Activated naive CD4-positive, alpha-beta T cell treated with anti-CD3 and anti-CD28 coated beads, Interleukin-2, amount 50 U/mL, for 16 hours (primary cell): Measurements from ENCODE around the gene FRMD5.
A peak's percentile ranks its signal among the peaks of the same experiment; 100 is the strongest.
"Not testable (repeated sequence)": the region's sequence is repeated elsewhere in the genome, so short reads cannot be mapped to it uniquely, and the experiment has no call there.

Experiments used
- DNase-seq: peaks from one replicate; pipeline ENCODE4 v3.0.0-alpha.2; 2020

FRMD5 gene

DNA sequence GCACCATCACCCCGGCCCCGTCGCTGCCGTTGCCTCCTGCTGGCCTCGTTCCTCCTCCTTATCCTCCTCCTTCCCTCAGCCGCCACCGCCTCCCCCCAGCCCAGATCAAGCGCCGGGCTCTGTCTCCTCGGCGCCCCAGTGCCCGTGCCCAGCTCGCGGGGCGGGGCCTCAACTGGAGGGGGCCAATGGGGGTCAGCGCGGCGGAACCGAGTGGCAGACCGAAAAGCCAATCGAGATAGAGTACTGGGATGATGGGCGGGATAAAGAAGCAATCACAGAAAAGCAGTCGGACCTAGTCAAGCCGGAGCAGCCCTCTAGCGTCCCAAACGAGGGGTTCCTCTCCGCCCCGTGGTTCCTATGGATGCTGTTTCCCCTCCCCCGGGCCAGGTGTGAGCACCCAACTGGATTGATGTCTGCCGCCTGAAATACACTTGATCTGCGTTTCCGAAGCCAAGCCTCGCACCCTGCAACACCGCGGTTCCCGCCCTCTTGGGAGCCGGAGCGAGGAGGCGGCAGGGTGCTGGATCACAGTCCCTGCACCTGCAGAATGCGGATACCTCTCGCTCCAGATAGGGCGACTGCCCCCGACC lies at the start of gene FRMD5:
TSS of gene FRMD5 (minus strand) at position 121 of the 590 bp plus-strand sequence.
- peak; percentile 89 for DNase-seq

DNA sequence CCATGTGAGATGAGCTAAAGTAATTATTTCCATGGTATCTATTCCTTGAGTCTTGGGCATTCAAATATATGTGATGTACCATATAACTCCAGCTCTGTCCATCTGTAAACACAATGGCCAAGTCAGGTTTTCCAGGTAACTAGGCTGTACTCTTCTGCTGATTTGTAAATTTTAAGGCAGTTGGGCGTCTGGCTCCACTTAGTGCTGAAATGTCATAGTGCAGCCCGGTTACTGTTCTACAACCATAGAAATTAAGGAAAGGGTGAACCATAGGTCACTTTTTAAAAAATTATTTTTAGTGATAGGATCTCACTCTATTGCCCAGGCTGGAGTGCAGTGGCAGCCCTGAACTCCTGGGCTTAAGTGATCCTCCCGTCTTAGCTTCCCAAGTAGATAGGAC lies 48.8 kb upstream of the FRMD5 start:
- DNase-seq: no peak

- no peak for DNase-seq
Measured at GRCh38 chr15:44243141-44243540, 48.1 kb upstream of the FRMD5 start.

- DNase-seq: no peak
Measured at GRCh38 chr15:44231842-44232241, 36.8 kb upstream of the FRMD5 start.

- not testable (repeated sequence) for DNase-seq
Measured at GRCh38 chr15:44229301-44229700, 34.2 kb upstream of the FRMD5 start.

- DNase-seq: no peak
Measured at GRCh38 chr15:44227584-44227983, 32.5 kb upstream of the FRMD5 start.

DNA sequence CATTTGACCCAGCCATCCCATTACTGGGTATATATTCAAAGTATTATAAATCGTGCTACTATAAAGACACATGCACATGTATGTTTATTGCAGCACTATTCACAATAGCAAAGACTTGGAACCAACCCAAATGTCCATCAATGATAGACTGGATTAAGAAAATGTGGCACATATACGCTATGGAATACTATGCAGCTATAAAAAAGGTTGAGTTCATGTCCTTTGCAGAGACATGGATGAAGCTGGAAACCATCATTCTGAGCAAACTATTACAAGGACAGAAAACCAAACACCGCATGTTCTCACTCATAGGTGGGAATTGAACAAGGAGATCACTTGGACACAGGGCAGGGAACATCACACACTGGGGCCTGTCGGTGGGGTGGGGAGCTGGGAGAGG lies 31.9 kb upstream of the FRMD5 start:
- not testable (repeated sequence) for DNase-seq

DNA sequence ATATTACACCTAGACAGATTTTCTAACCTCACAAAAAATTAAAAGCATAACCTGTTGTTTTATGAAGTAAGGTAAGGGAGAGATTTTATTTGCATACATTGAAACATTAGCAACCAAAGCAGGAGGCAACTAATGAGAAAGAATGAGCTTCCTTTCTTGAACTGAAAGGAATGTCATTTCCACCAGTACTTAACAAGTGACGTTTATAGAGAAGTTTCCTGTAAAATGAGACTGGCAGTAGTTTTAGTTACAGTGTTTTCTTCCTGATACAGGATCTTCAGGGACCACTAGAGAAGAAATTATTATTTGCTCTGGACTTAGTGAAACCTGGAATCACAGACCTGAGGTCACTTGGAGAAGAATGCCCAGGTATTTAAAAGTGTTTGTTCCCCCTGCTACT lies 27.4 kb upstream of the FRMD5 start:
- DNase-seq: no peak

GRCh38 chr15:44219073-44219472 lies 24.0 kb upstream of the FRMD5 start:
- DNase-seq: no peak

GRCh38 chr15:44216958-44217357 lies 21.9 kb upstream of the FRMD5 start:
- no peak for DNase-seq

DNA sequence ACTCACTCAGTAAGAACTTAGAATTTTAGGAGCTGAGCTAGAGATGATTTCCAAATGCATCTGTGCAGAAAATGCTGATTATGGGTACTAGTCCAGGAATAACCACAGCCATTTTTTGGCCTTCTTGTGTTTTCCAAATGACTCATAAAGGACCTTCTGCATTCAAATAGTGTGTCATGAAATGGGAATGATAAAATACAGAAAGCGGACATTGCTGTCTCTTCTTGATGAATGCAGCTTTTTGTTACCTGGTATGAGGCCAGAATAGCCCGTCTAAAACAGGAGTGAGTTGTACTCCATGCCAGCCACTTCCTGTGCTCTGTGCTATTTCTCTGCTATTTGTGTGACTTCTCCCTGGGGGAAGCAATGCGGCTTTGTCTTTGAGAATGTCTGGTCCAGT lies 20.5 kb upstream of the FRMD5 start:
- no peak for DNase-seq

DNA sequence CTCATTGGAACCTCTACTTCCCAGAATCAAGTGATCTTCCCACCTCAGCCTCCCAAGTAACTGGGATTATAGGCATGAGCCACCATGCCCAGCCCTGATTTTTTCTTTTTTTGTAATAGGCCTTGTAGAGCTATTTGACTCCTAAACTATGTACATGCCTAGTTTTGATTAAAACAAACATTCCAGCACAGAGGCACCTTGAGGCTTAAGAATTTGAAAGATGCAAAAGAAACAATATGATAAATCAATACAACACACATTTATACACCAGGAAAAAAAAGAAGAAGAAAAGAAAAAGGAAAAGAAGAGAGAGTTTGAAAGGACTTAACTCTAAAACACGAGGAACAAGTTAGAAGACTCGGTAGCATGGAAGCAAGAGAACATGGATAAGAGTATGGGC lies 13.9 kb upstream of the FRMD5 start:
- DNase-seq: no peak

- DNase-seq: no peak
Measured at GRCh38 chr15:44207643-44208042, 12.6 kb upstream of the FRMD5 start.

- DNase-seq: no peak
Measured at GRCh38 chr15:44199393-44199792, 4.3 kb upstream of the FRMD5 start.

GRCh38 chr15:44194323-44195150 lies 534 bp downstream of the FRMD5 start:
- peak; percentile 44 for DNase-seq

GRCh38 chr15:44193651-44194322 lies 1.3 kb downstream of the FRMD5 start:
- no peak for DNase-seq

DNA sequence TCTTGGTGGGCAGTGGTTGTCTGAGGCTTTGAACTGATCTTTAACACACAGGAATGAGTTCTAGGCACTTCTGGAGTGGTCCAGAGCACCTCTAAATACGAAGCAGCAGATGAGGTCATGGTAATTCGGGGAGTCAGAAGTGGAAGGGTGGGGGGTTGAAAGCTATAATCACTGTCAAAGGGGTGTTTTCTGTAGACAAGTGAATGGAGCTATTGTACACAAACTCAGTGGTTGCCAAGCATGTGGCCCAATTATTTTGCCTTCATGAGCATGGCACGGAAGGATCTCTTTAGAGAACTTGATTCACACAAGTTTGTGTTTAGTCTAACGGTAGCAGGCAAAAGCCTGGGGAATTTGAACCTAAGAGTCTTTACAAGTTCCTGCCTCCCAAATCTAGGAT lies 6.3 kb downstream of the FRMD5 start:
- no peak for DNase-seq

DNA sequence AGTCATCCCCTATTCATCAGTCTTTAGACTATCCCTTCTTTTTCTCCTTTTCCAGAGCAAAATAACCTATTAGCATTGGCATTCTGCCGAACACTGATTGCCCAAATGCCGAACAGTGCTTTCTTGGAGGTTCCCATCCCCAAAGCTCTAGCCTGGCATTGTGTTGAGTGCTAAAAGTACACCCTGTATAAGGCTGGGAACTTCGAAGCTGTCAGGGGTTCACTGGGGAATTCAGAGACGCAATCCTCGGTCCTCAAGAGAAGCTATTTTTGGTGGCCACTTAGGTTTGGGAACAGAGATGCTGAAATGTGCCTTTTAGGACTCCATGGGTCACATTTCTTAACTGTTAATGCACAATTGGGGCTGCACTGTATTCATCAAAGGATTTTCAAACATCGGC lies 8.4 kb downstream of the FRMD5 start:
- DNase-seq: no peak

DNA sequence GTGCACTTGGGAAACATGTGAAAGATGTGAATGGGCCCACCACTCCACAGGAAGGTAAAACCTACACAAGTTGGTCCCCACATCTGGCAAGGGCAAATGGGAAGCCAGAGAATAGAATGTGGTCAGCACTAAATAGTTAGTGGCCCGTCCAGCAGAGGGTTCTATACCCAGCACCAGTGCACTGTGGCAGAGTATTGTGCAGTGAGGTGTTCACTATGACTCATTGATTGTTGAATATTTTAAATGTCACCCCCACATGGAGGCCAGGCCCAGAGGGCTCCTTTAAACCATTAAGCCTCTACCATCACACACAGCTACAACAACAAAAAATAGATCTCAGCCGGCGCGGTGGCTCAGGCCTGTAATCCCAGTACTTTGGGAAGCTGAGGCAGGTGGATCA lies 11.7 kb downstream of the FRMD5 start:
- no peak for DNase-seq

GRCh38 chr15:44181410-44181809 lies 13.7 kb downstream of the FRMD5 start:
- no peak for DNase-seq

GRCh38 chr15:44177139-44177538 lies 17.9 kb downstream of the FRMD5 start:
- no peak for DNase-seq

GRCh38 chr15:44173813-44174212 lies 21.3 kb downstream of the FRMD5 start:
- DNase-seq: no peak

DNA sequence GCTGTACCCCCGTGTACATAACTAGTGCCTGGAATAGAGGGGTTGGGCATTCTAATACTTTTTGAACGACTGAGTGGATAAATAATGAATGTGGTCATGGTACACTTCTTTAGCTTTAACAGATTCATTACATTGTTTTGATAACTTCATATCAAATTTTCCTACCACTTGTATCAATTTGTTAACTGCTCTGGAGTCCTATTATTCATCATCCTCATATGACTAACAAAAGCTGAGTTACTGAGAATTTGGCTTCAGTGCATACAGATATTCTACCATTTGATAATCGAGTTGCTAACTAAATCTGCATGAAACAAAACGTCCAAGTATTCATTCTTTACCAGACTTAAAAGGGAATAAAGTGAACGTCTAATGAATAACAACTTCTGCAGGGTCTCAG lies 31.7 kb downstream of the FRMD5 start:
- DNase-seq: no peak

DNA sequence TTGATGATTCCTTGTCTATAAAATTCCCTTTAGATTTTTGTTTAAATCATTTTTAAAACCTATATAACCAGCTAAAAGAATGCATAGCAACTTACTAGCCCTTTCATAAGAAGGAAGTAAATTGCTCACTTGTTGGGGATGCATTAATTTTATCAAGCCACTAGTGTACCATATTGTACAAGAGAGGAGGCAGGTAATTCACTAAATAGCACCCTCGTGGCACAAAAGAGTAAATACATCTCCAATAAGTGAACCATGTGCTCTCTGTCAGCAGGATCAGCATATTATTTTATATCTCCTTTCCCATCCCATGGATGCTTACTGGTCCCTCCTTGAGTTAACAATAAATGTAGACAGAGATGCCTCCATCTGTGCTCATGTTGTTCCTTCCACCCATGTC lies 34.3 kb downstream of the FRMD5 start:
- DNase-seq: no peak
